GM12872 (cell line): ENCODE data around the gene PDPK1.

Source experiments
- TF ChIP-seq, protein P1 (sequence below): IDR thresholded peaks from 3 replicates; pipeline ENCODE4 v1.5.1; 2011; ENCODE audit warnings: low read depth, mild to moderate bottlenecking, low read length, moderate library complexity; ENCODE audit not compliant: insufficient read depth

Gene PDPK1

DNA sequence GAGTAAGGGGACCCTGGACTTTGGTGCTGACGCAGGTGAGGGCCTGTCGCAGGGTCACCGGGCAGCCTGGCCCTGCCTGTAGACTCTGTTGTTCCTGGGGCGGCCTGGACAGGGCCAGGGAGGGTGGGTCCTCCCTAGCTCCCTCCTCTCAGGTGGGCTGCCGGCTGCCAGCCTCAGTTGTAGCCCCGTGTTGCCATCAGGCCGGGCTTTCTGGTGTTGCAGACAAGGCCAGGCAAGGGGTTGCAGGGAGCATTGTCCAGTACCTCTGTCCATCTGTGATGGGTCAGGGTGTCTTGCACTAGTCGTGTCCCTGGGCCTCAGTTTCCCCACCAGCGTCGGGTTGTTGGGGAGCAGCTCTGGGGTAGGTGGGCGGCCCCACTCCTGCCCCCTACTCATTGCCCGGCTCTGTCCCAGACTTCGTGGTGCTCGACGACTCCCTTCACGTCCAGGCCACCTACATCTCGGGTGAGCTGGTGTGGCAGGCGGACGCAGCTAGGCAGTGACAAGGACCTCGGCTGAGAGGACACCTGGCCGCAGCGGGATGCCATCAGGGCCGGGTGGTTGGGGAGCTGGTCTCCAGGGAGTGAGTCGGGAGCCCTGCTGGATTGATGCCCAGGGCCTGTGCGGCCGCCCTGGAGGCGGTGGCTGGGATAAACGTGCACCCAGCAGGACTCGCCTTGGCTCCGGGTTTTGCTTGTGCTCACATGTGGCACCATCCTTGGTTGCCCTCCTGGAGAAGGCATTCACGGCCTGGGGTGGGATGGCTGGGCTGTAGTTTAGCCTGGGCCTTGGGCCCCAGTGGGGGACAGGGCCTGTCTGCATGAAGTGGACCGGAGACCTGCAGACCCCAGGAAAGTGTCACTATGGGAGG is 8.5 kb upstream of the PDPK1 start:
- TF ChIP-seq, protein P1, sequence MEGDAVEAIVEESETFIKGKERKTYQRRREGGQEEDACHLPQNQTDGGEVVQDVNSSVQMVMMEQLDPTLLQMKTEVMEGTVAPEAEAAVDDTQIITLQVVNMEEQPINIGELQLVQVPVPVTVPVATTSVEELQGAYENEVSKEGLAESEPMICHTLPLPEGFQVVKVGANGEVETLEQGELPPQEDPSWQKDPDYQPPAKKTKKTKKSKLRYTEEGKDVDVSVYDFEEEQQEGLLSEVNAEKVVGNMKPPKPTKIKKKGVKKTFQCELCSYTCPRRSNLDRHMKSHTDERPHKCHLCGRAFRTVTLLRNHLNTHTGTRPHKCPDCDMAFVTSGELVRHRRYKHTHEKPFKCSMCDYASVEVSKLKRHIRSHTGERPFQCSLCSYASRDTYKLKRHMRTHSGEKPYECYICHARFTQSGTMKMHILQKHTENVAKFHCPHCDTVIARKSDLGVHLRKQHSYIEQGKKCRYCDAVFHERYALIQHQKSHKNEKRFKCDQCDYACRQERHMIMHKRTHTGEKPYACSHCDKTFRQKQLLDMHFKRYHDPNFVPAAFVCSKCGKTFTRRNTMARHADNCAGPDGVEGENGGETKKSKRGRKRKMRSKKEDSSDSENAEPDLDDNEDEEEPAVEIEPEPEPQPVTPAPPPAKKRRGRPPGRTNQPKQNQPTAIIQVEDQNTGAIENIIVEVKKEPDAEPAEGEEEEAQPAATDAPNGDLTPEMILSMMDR = no peak

DNA sequence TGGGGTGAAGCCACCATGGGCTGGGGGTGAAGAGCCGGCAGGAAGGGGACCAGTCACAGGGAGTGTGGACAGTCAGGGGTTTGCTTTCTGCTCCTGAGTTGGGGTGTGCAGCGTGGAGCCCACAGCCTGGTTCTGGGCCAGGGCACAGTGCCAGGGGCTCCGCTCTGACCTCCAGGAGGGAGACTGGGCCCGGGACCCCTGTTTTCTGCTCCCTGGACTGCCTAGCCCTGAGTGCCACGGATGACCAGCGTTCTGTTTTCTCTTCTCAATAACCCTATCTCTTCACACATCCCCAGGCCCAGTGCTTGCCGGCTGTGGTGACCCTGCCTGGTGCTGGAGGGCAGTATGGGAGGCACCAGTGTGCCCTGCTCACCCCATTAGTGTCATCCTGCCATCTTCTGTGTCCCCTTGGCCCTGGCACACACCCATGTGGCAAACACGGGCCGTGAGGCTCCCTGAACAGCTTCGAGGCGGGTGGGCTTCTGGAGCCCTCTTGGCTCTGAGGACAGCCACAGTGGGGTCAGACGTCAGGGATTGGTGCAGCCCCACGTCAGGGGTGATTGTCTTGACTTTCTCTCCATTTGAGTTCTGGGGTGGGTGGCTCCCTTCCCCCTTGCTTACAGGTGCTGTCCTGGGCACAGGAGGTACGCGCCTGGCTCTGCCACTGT is 7.7 kb upstream of the PDPK1 start:
- TF ChIP-seq, protein P1 = no peak

DNA sequence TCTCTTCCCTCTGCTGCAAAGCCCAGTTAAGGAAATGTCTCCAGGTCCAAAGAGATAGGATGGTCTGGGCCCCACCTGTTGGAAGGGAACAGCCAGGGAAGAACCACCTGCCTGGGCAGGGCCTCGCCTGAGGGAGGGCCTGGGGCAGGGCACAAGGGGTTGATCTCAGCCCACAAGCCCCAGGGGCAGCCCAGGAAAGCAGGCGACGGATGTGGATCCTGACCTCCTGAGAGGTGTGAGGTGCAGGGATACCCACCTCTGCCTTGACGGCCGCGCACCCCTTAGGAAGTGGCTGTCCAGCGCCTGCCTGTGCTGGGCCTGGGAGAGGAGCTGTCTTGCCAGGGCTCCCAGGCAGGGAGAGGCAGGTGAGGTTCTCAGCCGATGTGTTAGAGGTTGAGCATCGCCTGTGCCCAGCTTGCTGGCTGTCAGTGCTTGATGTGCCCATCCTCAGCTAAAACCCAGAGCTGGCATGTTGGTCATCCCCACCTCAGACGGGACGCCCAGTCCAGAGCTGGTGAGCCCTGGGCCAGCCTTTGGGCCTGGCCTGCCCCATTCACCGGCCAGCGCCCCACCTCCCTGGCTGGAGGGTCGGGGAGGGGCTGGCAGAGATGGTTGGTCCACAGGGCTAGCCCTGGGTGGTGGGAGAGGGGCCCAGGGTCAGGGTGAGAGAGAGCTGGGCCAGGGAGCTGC is 7.0 kb upstream of the PDPK1 start:
- TF ChIP-seq, protein P1 = no peak

DNA sequence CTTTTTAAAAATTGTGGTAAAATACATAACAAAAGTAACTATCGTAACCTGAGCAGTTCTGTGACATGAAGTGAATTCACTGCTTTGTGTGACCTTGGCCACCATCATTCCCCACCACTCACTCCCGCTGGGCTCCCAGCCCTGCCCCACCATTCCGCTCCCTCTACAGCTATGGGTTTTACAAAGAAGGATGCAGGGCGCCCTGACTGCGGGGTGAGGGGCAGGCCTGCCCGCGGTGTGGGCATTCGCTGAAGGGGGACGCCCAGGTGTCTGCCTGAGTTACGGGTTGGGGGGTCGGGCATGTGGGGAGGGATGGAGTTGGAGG is 6.5 kb upstream of the PDPK1 start, which contains the start of gene CEMP1:
TSS of gene CEMP1 (minus strand) at position 38 of the 325 bp plus-strand sequence. CDS start 335 bp downstream, outside the sequence.
- TF ChIP-seq, protein P1 = no peak

DNA sequence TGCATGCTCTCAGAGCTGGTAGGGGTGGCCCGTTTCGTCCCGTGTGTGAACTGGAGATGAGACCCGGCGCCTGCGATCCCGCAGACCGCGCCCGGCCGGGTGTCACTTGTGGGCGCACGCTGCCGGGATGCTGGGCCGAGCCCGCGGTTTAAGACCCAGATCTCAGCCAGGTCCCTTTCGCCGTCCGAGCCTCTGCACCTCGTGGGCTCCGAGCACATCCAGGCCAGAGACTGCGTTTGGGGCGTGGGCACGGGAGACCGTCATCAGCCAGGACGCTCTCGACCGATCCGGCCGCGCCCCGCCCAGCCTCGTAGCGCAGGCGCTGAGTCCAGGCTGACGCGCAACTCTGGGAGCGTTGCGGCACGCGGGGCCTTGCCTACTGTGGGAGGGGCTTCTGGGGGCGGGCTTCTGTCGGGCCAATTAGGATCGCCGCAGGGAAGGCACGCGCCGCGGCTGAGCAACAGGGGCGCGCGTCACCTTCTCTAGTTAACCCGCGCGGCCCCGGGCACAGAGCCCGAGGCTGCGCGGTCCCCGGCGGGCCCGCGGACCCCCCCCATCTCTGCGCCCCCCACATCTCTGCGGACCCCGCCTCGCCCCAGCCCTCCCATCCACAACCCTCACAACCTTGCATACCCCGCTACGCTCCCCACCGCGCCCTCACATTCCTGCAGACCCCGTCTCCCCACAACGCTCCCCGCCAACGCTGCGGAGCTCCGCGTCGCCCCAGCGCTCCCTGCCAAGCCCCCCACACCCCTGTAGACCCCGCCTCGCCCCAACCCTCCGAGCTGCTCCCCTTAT is 5.9 kb upstream of the PDPK1 start:
- TF ChIP-seq, protein P1 = no peak

DNA sequence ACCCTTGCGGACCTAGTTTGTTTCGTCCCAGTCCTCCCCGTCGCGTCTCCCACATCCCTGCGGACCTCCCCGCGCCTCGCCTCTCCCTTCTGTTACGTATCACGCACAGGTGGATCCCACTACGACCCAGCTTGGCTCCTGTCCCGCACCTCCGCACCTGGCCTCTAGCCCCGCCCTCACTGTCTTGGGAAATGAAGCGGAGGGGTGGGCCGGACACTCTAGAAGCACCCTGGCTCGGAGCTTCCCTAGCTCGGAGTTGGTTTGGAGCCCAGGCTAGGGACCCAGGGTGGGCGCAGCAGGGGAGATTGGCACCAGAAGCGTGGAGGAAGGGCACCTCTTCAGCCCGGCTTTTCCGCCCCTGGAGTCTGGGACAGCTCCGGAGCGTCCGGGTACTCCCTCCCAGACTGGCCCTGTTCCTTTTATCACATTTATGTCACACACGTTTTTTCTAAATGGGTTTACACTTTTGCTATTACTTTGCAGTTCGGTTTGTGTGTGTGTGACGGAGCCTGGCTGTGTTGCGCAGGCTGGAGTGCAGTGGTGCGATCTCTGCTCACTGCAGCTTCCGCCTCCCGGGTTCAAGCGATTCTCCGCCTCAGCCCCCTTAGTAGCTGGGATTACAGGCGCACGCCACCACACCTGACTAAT is 5.2 kb upstream of the PDPK1 start:
- TF ChIP-seq, protein P1 = no peak
